IPS DF 4.7 (cell line): Measurements from ENCODE around the gene SLC35E1.
"Not testable (repeated sequence)": the region's sequence is repeated elsewhere in the genome, so short reads cannot be mapped to it uniquely, and the experiment has no call there.

ENCODE experiments used
- DNase-seq: peaks from one replicate; pipeline ENCODE4 v3.0.0-alpha.2; 2013; ENCODE audit warnings: low spot score; ENCODE audit errors: extremely low read depth

SLC35E1 gene

GRCh38 chr19:16581971-16582343, 9.7 kb upstream of the SLC35E1 start:
- no peak for DNase-seq

DNA sequence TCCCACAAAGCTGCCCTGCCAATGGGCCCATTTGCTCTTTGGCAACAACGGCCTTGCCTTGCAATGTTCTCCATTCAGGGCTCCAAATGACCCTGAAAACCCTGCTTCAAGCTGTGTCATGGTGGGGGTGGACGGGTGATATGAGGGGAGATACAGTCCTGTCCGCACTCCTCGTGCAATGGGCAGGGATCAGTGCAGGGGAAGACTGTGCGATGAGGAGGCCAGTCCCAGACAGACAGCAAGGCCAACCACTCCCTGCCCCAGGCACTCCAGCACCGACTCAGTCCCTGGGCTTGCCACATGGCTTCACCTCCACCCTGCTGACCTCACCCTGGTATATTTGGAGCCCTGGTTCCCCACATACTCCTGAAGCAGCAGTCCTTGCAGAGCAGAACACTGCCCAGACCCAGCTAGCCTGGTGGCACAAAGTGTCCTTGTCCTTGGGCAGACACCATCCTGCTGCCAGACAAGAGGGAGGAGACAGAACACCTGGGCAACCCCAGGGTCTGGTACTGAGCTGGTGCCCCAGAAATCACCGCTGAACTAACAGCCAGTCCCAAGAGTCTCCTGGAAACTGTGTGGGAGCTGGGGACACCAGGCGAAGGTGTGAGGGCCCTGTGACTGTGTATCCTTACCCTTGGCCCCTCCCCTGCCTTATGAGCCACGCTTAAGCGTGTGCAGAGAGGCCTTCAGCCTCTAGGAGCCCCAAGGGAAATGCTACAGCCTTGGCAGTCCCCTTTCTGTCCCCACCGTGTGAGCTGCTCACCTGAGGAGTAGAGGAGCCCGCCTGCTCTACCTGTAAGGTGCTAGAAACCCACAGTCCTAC, 9.1 kb upstream of the SLC35E1 start:
- DNase-seq: no peak

GRCh38 chr19:16579381-16579780, 7.2 kb upstream of the SLC35E1 start:
- no peak for DNase-seq

- no peak for DNase-seq
Measured at GRCh38 chr19:16577531-16577985, 5.3 kb upstream of the SLC35E1 start.

DNA sequence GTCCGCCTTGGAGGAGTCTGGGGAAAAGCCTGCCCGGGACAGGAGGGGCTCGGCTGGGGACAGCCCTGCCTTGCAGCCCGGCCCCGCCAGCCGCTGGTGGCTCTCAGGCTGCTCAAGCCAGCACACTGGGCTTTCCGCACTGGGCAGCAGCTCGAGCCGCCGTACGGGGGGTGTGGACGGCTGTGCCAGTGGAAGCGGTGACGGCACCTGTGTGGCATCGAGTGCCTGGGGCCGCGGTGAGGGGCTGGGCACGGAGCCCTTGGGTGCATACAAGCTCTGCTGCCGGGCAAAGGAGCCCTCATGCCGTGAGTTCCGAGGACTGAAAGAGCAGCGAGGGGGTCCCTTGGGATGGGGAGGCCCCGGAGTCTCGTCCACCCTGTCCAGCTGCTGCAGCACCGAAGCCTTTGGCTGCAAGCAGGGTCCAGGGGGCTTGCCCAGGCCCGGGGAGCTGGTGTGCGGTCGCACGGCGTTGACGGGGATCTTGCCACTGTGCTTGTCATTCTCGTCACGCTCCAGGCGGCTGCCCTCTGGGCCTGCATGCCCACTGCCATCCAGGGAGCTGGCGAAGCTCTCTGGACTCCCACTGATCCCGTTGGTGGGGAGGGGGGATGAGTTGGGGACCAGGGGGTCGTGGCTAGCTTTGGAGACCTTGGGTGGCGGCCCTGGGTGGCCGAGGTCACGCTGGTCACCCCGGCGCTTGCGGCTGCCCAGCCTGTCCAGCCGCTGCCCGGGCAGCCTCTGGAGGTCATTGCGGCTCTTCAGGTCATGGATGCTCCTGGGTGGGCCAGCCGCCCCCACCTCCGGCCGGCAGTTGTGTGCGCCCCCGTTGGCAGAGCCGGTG, 4.7 kb upstream of the SLC35E1 start:
- DNase-seq: no peak

GRCh38 chr19:16575861-16576689, 3.9 kb upstream of the SLC35E1 start:
- DNase-seq: no peak

DNA sequence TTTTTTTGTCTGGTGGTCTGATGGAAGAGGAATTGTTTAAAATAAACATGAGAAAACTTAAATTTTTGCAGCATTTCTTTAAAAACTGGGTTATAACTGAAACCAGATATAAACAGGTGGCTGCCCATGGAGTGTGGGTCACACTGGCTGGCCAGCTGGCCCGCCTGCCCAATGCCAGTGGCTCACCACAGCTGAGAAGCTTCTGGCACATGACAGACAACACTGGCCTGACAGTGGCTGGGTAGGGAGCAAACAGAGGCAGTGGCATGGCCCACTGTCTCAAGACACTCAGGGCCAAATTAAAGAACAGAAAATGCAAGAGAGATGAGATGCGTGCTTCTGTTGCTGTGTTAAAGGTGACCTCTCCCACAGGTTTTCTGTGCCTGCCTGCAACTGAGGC, 3.1 kb upstream of the SLC35E1 start:
- no peak for DNase-seq

GRCh38 chr19:16573925-16574324, 1.7 kb upstream of the SLC35E1 start:
- no peak for DNase-seq

- DNase-seq: no peak
Measured at GRCh38 chr19:16573296-16573695, 1.1 kb upstream of the SLC35E1 start.

GRCh38 chr19:16571822-16572331, 338 bp downstream of the SLC35E1 start:
- DNase-seq: no peak

- DNase-seq: no peak
Measured at GRCh38 chr19:16571283-16571682, 932 bp downstream of the SLC35E1 start.

DNA sequence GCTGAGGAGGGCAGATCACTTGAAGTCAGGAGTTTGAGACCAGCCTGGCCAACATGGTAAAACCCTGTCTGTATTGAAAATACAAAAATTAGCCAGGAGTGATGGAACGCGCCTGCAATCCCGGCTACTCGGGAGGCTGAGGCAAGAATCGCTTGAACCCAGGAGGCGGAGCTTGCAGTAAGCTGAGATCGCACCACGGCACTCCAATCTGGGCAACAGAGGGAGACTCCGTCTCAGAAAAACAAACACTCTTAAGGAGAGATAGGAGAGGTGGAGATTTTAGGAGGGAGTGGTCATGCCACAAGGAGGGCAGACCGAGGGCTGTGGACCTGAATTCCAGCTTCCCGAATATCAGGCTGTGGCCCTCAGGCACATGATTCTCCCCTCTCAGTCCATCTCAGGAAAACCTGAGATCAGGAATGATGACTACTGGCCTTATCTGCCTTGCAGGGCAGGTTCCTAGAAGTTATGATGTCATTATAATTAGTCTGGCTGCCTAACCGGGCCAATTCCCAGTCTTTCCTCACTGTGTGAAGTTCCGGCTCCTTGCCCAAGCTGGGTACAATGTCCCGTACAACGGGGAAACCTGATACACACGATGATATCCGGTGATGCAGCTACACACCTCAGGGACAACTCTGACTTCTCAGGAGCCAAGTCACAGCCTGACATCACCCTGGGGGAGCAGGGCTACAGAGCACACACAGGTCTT, 2.5 kb downstream of the SLC35E1 start:
- no peak for DNase-seq

- DNase-seq: no peak
Measured at GRCh38 chr19:16566702-16567101, 5.5 kb downstream of the SLC35E1 start.

- no peak for DNase-seq
Measured at GRCh38 chr19:16566161-16566560, 6.1 kb downstream of the SLC35E1 start.

GRCh38 chr19:16564842-16565241, 7.4 kb downstream of the SLC35E1 start:
- DNase-seq: no peak

DNA sequence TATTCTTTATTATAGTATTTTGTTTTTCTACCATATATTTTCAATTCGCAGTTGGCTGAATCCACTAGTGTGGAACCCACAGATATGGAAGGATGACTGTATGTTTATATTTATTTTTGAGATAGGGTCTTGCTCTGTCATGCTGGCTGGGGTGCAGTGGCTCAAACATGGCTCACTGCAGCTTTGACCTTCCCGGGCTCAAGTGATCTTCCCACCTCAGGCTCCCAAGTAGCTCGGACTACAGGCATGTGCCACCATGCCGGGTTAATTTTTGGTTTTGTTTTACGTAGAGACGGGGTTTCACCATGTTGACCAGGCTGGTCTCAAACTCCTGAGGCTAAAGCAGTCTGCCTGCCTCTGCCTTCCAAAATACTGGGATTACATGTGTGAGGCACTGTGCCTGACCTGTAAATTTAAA, 9.6 kb downstream of the SLC35E1 start:
- no peak for DNase-seq

GRCh38 chr19:16561382-16561781, 10.8 kb downstream of the SLC35E1 start:
- DNase-seq: no peak

GRCh38 chr19:16559780-16560276, 12.4 kb downstream of the SLC35E1 start:
- no peak for DNase-seq

DNA sequence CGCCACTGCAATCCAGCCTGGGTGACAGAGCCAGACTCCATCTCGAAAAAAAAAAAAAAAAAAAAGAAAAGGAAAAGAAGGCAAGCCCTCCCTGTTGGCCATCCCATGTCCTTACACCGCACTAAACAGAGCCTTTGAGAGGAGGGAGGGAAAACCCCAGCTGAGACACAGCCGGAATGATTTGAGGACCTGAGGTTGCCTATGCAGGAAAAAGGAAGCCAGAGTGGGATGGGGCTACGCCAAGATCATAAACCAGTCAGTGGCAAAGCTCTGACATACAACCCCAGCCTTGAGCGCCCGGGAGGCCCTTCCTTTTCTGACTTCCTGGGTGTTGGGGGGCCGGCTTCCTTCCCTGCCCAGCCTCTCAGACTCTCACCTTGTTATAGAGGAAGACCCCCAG, 17.4 kb downstream of the SLC35E1 start:
- no peak for DNase-seq

DNA sequence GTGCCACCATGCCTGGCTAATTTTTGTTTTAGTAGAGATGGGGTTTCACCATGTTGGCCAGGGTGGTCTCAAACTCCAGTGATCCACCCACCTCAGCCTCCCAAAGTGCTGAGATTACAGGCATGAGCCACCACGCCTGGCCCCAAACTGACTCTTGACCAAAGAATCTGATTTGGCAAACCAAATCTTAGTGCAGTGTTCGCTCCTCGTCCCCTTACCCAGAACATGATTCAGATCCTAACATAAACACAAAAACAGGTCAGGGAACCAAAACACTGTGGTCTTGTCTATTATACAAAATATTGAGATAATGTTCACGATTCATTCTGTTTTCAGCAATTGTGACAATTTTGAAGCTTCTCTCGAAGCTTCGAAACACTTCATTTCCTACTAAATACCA, 20.3 kb downstream of the SLC35E1 start:
- DNase-seq: not testable (repeated sequence)

GRCh38 chr19:16548956-16549355, 23.3 kb downstream of the SLC35E1 start:
- no peak for DNase-seq
